ENCODE data around the gene GORASP2.
"Not testable (repeated sequence)": the region's sequence is repeated elsewhere in the genome, so short reads cannot be mapped to it uniquely, and the experiment has no call there.

The GORASP2 gene

GRCh38 chr2:170928824-170929685 lies at the start of gene GORASP2:
Gene GORASP2 (plus strand): TSS chr2:170929253. CDS start chr2:170929341, 88 bp downstream.
- DNase-seq = peak; percentile 99

GRCh38 chr2:170881840-170882239 lies 47.2 kb upstream of the GORASP2 start:
- no peak for DNase-seq

GRCh38 chr2:170882758-170883157 lies 46.3 kb upstream of the GORASP2 start:
- DNase-seq = no peak

GRCh38 chr2:170883683-170884082 lies 45.4 kb upstream of the GORASP2 start:
- DNase-seq = no peak

- no peak for DNase-seq
These were observed 43.8 kb upstream of the GORASP2 start for GRCh38 chr2:170885130-170885791.

GRCh38 chr2:170886386-170886785 lies 42.7 kb upstream of the GORASP2 start:
- no peak for DNase-seq

- DNase-seq = no peak
These were observed 41.6 kb upstream of the GORASP2 start for GRCh38 chr2:170887496-170887895.

- DNase-seq = no peak
These were observed 41.2 kb upstream of the GORASP2 start for GRCh38 chr2:170887896-170888295.

- DNase-seq = no peak
These were observed 37.2 kb upstream of the GORASP2 start for GRCh38 chr2:170891893-170892292.

- no peak for DNase-seq
These were observed 36.6 kb upstream of the GORASP2 start for GRCh38 chr2:170892391-170892951.

GRCh38 chr2:170895023-170895757 lies 33.9 kb upstream of the GORASP2 start:
- no peak for DNase-seq

- no peak for DNase-seq
These were observed 32.4 kb upstream of the GORASP2 start for GRCh38 chr2:170896622-170897021.

GRCh38 chr2:170897108-170897507 lies 31.9 kb upstream of the GORASP2 start:
- no peak for DNase-seq

- DNase-seq = no peak
These were observed 23.2 kb upstream of the GORASP2 start for GRCh38 chr2:170905864-170906263.

- no peak for DNase-seq
These were observed 17.7 kb upstream of the GORASP2 start for GRCh38 chr2:170911314-170911889.

- not testable (repeated sequence) for DNase-seq
These were observed 13.9 kb upstream of the GORASP2 start for GRCh38 chr2:170914994-170915666.

GRCh38 chr2:170917219-170917913 lies 11.7 kb upstream of the GORASP2 start:
- no peak for DNase-seq

GRCh38 chr2:170917957-170918356 lies 11.1 kb upstream of the GORASP2 start:
- DNase-seq = no peak

GRCh38 chr2:170921873-170922272 lies 7.2 kb upstream of the GORASP2 start:
- not testable (repeated sequence) for DNase-seq

- DNase-seq = no peak
These were observed 6.2 kb upstream of the GORASP2 start for GRCh38 chr2:170922634-170923494.

- DNase-seq = no peak
These were observed 5.3 kb upstream of the GORASP2 start for GRCh38 chr2:170923799-170924198.

Measured in CD4-positive, alpha-beta T cell treated with Interleukin-17A for 1 hour (primary cell).